Keratinocyte (primary cell): ENCODE data around the gene USP31.

Experiments used
- EZH2 ChIP-seq: IDR thresholded peaks from one replicate; pipeline ENCODE4 v1.6.1; 2012; ENCODE audit warnings: inconsistent platforms, mild to moderate bottlenecking, low read length, moderate library complexity
- TF ChIP-seq, protein P1 (sequence below), 3 experiments: IDR thresholded peaks in 1 of 3; conservative IDR thresholded peaks in 1 of 3; optimal IDR thresholded peaks in 1 of 3; 2 replicates in 2 of 3; 3 replicates in 1 of 3; pipeline versions ENCODE3 to v1.5.1; 2011; ENCODE audit warnings: low read length in 3 of 3, mild to moderate bottlenecking in 3 of 3, moderate library complexity in 2 of 3, control low read depth in 1 of 3, inconsistent platforms in 1 of 3; ENCODE audit not compliant: insufficient read depth in 2 of 3; ENCODE audit errors: extremely low read depth in 1 of 3

DNA sequence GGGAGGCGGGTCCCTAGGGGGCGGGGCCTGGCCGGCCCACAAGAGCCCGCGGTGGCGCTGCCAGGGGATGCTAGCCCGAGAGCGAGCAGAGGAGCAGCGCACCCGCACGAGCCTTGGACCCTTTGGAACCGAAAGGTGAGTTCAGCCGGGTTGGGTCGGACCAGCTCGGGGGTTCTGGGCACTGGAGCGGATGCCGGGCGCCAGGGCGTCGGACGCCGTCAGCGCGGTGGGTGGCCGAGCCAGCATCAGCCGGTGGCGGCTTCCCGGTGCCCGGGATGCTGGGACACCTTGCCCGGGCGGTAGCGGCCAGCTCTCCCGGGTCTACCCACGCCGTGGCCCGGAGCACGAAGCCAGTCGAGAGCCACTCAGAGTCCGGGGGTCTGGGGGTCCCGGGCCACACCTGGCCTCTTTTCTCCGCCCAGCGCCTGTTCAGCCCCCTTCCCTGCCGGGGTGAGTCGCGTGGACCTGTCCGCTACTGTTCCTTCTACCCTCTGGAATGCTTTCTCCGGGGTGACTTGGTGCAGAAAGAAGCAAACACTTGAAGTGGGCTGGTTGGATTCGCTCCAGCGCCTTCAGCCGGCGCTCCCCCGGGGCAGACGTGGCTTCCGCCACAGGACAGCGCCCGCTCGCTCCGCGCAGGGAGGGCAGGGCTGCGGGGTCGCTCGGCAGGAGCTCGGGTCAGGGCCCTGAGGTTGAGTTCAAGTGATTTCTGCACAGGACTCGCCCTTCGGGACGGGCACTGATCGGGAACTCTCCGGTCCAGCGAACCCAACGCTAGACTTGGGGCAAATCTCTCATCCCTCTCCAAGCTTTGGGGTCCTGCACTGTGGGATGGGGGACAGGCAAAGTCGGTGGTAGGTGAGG, 33.7 kb upstream of the USP31 start, which contains the start of gene SCNN1G:
- TF ChIP-seq, protein P1, sequence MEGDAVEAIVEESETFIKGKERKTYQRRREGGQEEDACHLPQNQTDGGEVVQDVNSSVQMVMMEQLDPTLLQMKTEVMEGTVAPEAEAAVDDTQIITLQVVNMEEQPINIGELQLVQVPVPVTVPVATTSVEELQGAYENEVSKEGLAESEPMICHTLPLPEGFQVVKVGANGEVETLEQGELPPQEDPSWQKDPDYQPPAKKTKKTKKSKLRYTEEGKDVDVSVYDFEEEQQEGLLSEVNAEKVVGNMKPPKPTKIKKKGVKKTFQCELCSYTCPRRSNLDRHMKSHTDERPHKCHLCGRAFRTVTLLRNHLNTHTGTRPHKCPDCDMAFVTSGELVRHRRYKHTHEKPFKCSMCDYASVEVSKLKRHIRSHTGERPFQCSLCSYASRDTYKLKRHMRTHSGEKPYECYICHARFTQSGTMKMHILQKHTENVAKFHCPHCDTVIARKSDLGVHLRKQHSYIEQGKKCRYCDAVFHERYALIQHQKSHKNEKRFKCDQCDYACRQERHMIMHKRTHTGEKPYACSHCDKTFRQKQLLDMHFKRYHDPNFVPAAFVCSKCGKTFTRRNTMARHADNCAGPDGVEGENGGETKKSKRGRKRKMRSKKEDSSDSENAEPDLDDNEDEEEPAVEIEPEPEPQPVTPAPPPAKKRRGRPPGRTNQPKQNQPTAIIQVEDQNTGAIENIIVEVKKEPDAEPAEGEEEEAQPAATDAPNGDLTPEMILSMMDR (optimal IDR thresholded peaks at IDR 0.05 in 1 of 3, IDR thresholded peaks at IDR 0.05 in 1 of 3, conservative IDR thresholded peaks at IDR 0.05 in 1 of 3; ENCODE audit: extremely low read depth in 1 of 3, insufficient read depth in 2 of 3, low read length in 3 of 3), result no peak
- peak; percentile 84 for TF ChIP-seq EZH2
